ENCODE results near the gene PDE6H. TPM values are rescaled to one million over a fixed set of nuclear protein-coding genes. Genes with fewer than 3 reads are reported as not detected.

Gene PDE6H
- total and polyA plus RNA-seq, 12 donors, result 0.48 to 5.9 (median 1.5) TPM; not detected in 8

- Histone ChIP-seq H3K27me3 (no peaks in the 10 kb centered on the region), H3K4me3 (no peak overlapping the region), H3K4me1 (replicated peaks in 1 of 2) (peaks cover 0 to 43% of the 10 kb centered on the region in 2 donors), H3K36me3 (replicated peaks in 1 of 2) (peaks cover 0 to 7% of the 10 kb centered on the region in 2 donors), H3K27ac (no peak overlapping the region), H3K9me3 (replicated peaks in 1 of 3) (no peaks in the 10 kb centered on the region)
- TF ChIP-seq CTCF (IDR thresholded peaks at IDR 0.05), result no peak
- TF ChIP-seq POLR2A (IDR thresholded peaks at IDR 0.05), result no peak
- 70 to 82% (median 74%) methylated on average over 4 of the region's 4 CpGs for WGBS, 4 donors
- intact Hi-C loops (cut with DNase I), result no loop called here
- no peak for DNase-seq
Observed at GRCh38 chr12:14950421-14950820, 22.4 kb upstream of the PDE6H start.

GRCh38 chr12:14950982-14951746 is 21.7 kb upstream of the PDE6H start:
- Histone ChIP-seq H3K36me3 (replicated peaks in 1 of 2) (peaks cover 0 to 4% of the 10 kb centered on the region in 2 donors), H3K9me3 (replicated peaks in 1 of 3) (no peaks in the 10 kb centered on the region), H3K4me1 (replicated peaks in 1 of 2) (peaks cover 0 to 43% of the 10 kb centered on the region in 2 donors), H3K27me3 (no peaks in the 10 kb centered on the region), H3K4me3 (no peak overlapping the region), H3K27ac (peak overlapping the region in 2 of 5 donors; percentile 56 to 57)
- intact Hi-C loops (cut with DNase I), result no loop called here
- WGBS, 4 donors, result 45 to 68% (median 55%) methylated on average over 6 of the region's 6 CpGs
- no peak for TF ChIP-seq CTCF (IDR thresholded peaks at IDR 0.05)
- DNase-seq, result peak in 5 of 7 donors; percentile 18 to 58 (median 39)

- Histone ChIP-seq H3K27me3 (no peaks in the 10 kb centered on the region), H3K27ac (peak overlapping the region in 2 of 5 donors; percentile 56 to 57), H3K4me3 (no peak overlapping the region), H3K4me1 (replicated peaks in 1 of 2) (peaks cover 0 to 48% of the 10 kb centered on the region in 2 donors), H3K36me3 (replicated peaks in 1 of 2) (peaks cover 0 to 4% of the 10 kb centered on the region in 2 donors), H3K9me3 (replicated peaks in 1 of 3) (no peaks in the 10 kb centered on the region)
- DNase-seq, result no peak
- WGBS, 4 donors, result 50 to 88% (median 72%) methylated on average over 1 of the region's 1 CpG
- intact Hi-C loops (cut with DNase I), result no loop called here
- TF ChIP-seq POLR2A (IDR thresholded peaks at IDR 0.05) (no peak), CTCF (IDR thresholded peaks at IDR 0.05) (no peak)
Observed at GRCh38 chr12:14951851-14952250, 21.0 kb upstream of the PDE6H start.

- H3K9me3 ChIP-seq (replicated peaks in 1 of 3), result no peaks in the 10 kb centered on the region
- TF ChIP-seq CTCF (IDR thresholded peaks at IDR 0.05) (no peak), POLR2A (IDR thresholded peaks at IDR 0.05) (no peak)
- no peak overlapping the region for H3K4me3 ChIP-seq
- H3K4me1 ChIP-seq (replicated peaks in 1 of 2), result peaks cover 0 to 54% of the 10 kb centered on the region in 2 donors
- H3K27ac ChIP-seq, result peak overlapping the region in 2 of 5 donors; percentile 51 to 56
- peaks cover 0 to 2% of the 10 kb centered on the region in 2 donors for H3K36me3 ChIP-seq (replicated peaks in 1 of 2)
- H3K27me3 ChIP-seq, result no peaks in the 10 kb centered on the region
- WGBS, 4 donors, result 51 to 62% (median 58%) methylated on average over 7 of the region's 7 CpGs
- DNase-seq, result peak in 1 of 7 donors; percentile 28
- intact Hi-C loops (cut with DNase I), result no loop called here
Observed at GRCh38 chr12:14952299-14952921, 20.4 kb upstream of the PDE6H start.

Measured in adrenal gland (tissue), 12 donors.